ENCODE measurements around the gene EEFSEC.
A peak's percentile ranks its signal among the peaks of the same experiment; 100 is the strongest.

Gene EEFSEC

GRCh38 chr3:128388932-128389331 is 235.7 kb downstream of the EEFSEC start:
- peaks cover 3% of the 10 kb centered on the region; the same call in 1 of the 2 replicates for H3K36me3 ChIP-seq
- H3K9me3 ChIP-seq: no peaks in the 10 kb centered on the region
- H3K4me2 ChIP-seq: no peak overlapping the region
- H4K20me1 ChIP-seq: peaks cover 13% of the 10 kb centered on the region; the same call in 1 of the 2 replicates
- no peak overlapping the region for H3K9ac ChIP-seq
- H3K27ac ChIP-seq: no peak overlapping the region
- no peaks in the 10 kb centered on the region for H3K4me1 ChIP-seq
- H3K4me3 ChIP-seq: no peak overlapping the region
- H3K27me3 ChIP-seq: no peaks in the 10 kb centered on the region
- TF ChIP-seq Cebpa-rat (IDR thresholded peaks at IDR 0.05): no peak

- no peaks in the 10 kb centered on the region for H3K9me3 ChIP-seq
Measured at GRCh38 chr3:128390867-128391266, 237.6 kb downstream of the EEFSEC start.

GRCh38 chr3:128392021-128392420 is 238.7 kb downstream of the EEFSEC start:
- no peak overlapping the region for H3K9ac ChIP-seq
- peaks cover 15% of the 10 kb centered on the region for H4K20me1 ChIP-seq
- no peaks in the 10 kb centered on the region; the same call in 1 of the 2 replicates for H3K36me3 ChIP-seq
- TF ChIP-seq Cebpa-rat (IDR thresholded peaks at IDR 0.05): no peak
- H3K4me2 ChIP-seq: no peak overlapping the region
- H3K27ac ChIP-seq: no peak overlapping the region
- H3K9me3 ChIP-seq: no peaks in the 10 kb centered on the region
- H3K27me3 ChIP-seq: no peaks in the 10 kb centered on the region
- H3K4me3 ChIP-seq: no peak overlapping the region
- peaks cover 12% of the 10 kb centered on the region for H3K4me1 ChIP-seq

More at GRCh38 chr3:128390867-128391266, 237.6 kb downstream of the EEFSEC start:
- TF ChIP-seq Cebpa-rat (IDR thresholded peaks at IDR 0.05): no peak
- Histone ChIP-seq H3K4me2 (no peak overlapping the region), H3K9ac (no peak overlapping the region), H3K4me1 (peaks cover 12% of the 10 kb centered on the region), H3K27me3 (no peaks in the 10 kb centered on the region), H3K36me3 (no peaks in the 10 kb centered on the region; the same call in 1 of the 2 replicates), H3K4me3 (no peak overlapping the region), H4K20me1 (peaks cover 13% of the 10 kb centered on the region; the same call in 1 of the 2 replicates), H3K27ac (no peak overlapping the region)

GRCh38 chr3:128392818-128393544 is 239.7 kb downstream of the EEFSEC start:
- H3K4me2 ChIP-seq: no peak overlapping the region
- H3K27ac ChIP-seq: no peak overlapping the region
- no peak overlapping the region for H3K4me3 ChIP-seq
- H3K27me3 ChIP-seq: no peaks in the 10 kb centered on the region
- TF ChIP-seq Cebpa-rat (IDR thresholded peaks at IDR 0.05): no peak
- peaks cover 12% of the 10 kb centered on the region for H3K4me1 ChIP-seq
- H3K36me3 ChIP-seq: no peaks in the 10 kb centered on the region; the same call in 1 of the 2 replicates
- peaks cover 25% of the 10 kb centered on the region for H4K20me1 ChIP-seq
- no peak overlapping the region for H3K9ac ChIP-seq
- H3K9me3 ChIP-seq: no peaks in the 10 kb centered on the region

- H3K4me2 ChIP-seq: no peak overlapping the region
- H3K4me1 ChIP-seq: peaks cover 21% of the 10 kb centered on the region
- H3K4me3 ChIP-seq: no peak overlapping the region
- no peaks in the 10 kb centered on the region for H3K27me3 ChIP-seq
- no peak overlapping the region for H3K9ac ChIP-seq
- no peaks in the 10 kb centered on the region for H3K9me3 ChIP-seq
- no peak overlapping the region for H3K27ac ChIP-seq
- peaks cover 33% of the 10 kb centered on the region for H4K20me1 ChIP-seq
- H3K36me3 ChIP-seq: no peaks in the 10 kb centered on the region; the same call in 1 of the 2 replicates
- no peak for TF ChIP-seq Cebpa-rat (IDR thresholded peaks at IDR 0.05)
Measured at GRCh38 chr3:128394033-128394432, 240.8 kb downstream of the EEFSEC start.

GRCh38 chr3:128395046-128395445 is 241.8 kb downstream of the EEFSEC start:
- Histone ChIP-seq H3K36me3 (no peaks in the 10 kb centered on the region), H3K4me2 (peak overlapping the region; percentile 30), H3K9ac (no peak overlapping the region), H3K27me3 (no peaks in the 10 kb centered on the region), H3K4me1 (peaks cover 21% of the 10 kb centered on the region), H3K9me3 (no peaks in the 10 kb centered on the region), H3K4me3 (no peak overlapping the region), H4K20me1 (peaks cover 41% of the 10 kb centered on the region), H3K27ac (no peak overlapping the region)
- TF ChIP-seq Cebpa-rat (IDR thresholded peaks at IDR 0.05): no peak

GRCh38 chr3:128395500-128396162 is 242.3 kb downstream of the EEFSEC start:
- no peak overlapping the region for H3K4me3 ChIP-seq
- no peaks in the 10 kb centered on the region for H3K36me3 ChIP-seq
- H3K9me3 ChIP-seq: no peaks in the 10 kb centered on the region
- peaks cover 41% of the 10 kb centered on the region for H4K20me1 ChIP-seq
- no peak overlapping the region for H3K27ac ChIP-seq
- TF ChIP-seq Cebpa-rat (IDR thresholded peaks at IDR 0.05): no peak
- no peak overlapping the region for H3K9ac ChIP-seq
- H3K4me1 ChIP-seq: peaks cover 21% of the 10 kb centered on the region
- no peaks in the 10 kb centered on the region for H3K27me3 ChIP-seq
- H3K4me2 ChIP-seq: peak overlapping the region; percentile 30

GRCh38 chr3:128397484-128397883 is 244.2 kb downstream of the EEFSEC start:
- H3K9me3 ChIP-seq: no peaks in the 10 kb centered on the region

GRCh38 chr3:128398586-128398985 is 245.3 kb downstream of the EEFSEC start:
- TF ChIP-seq Cebpa-rat (IDR thresholded peaks at IDR 0.05): no peak
- H3K9ac ChIP-seq: no peak overlapping the region
- 0 out of 2 replicates have a peak overlapping the region, but pooled peaks have one; percentile 4 for H3K27ac ChIP-seq
- H3K4me3 ChIP-seq: no peak overlapping the region
- H3K4me2 ChIP-seq: 0 out of 2 replicates have a peak overlapping the region, but pooled peaks have one; percentile 19
- peaks cover 34% of the 10 kb centered on the region for H4K20me1 ChIP-seq
- no peaks in the 10 kb centered on the region for H3K27me3 ChIP-seq
- peaks cover 21% of the 10 kb centered on the region for H3K4me1 ChIP-seq
- H3K36me3 ChIP-seq: no peaks in the 10 kb centered on the region
- no peaks in the 10 kb centered on the region for H3K9me3 ChIP-seq

More at GRCh38 chr3:128397484-128397883, 244.2 kb downstream of the EEFSEC start:
- Histone ChIP-seq H3K27ac (no peak overlapping the region), H3K36me3 (no peaks in the 10 kb centered on the region), H3K4me3 (no peak overlapping the region), H3K27me3 (no peaks in the 10 kb centered on the region), H3K9ac (no peak overlapping the region), H3K4me1 (peaks cover 21% of the 10 kb centered on the region), H3K4me2 (no peak overlapping the region), H4K20me1 (peaks cover 35% of the 10 kb centered on the region)
- TF ChIP-seq Cebpa-rat (IDR thresholded peaks at IDR 0.05): no peak

All from BLaER1 (cell line).